Astrocyte (in vitro differentiated cells and primary cell): ENCODE measurements around the gene SBF1. TPM values are rescaled to one million over a fixed set of nuclear protein-coding genes. Genes with fewer than 3 reads are reported as not detected.
"Not testable (repeated sequence)": the region's sequence is repeated elsewhere in the genome, so short reads cannot be mapped to it uniquely, and the experiment has no call there.

Experiments used
- DNase-seq: peaks from one replicate; pipeline ENCODE4 v3.0.0-alpha.2; 2010; ENCODE audit warnings: low read depth
- FAIRE-seq: peaks from 2 replicates; lab custom pipeline; 2011; peaks lifted over from hg19 to GRCh38; lab: Jason Lieb, UNC
- H2AFZ ChIP-seq: 2 replicates; pipeline ENCODE4 v1.6.0; 2012; ENCODE audit warnings: low read depth, low read length, inconsistent platforms
- H3K27ac ChIP-seq: 2 replicates; pipeline ENCODE4 v1.5.1; 2011; ENCODE audit warnings: low read depth, low read length, inconsistent platforms
- H3K27me3 ChIP-seq: 2 replicates; pipeline ENCODE4 v1.6.0; 2011; ENCODE audit warnings: low read length, inconsistent platforms; ENCODE audit not compliant: insufficient read depth
- H3K36me3 ChIP-seq: 2 replicates; pipeline ENCODE4 v1.5.1; 2011; ENCODE audit warnings: low read length, inconsistent platforms; ENCODE audit not compliant: insufficient read depth
- H3K4me1 ChIP-seq: 2 replicates; pipeline ENCODE4 v1.5.1; 2011; ENCODE audit warnings: low read length, inconsistent platforms; ENCODE audit not compliant: insufficient read depth
- H3K4me2 ChIP-seq: 2 replicates; pipeline ENCODE4 v1.6.0; 2012; ENCODE audit warnings: low read length, inconsistent platforms
- H3K4me3 ChIP-seq: 2 replicates; pipeline ENCODE4 v1.5.1; 2011; ENCODE audit warnings: low read depth, mild to moderate bottlenecking, low read length, inconsistent platforms; ENCODE audit not compliant: insufficient read depth
- H3K79me2 ChIP-seq: 2 replicates; pipeline ENCODE4 v1.6.0; 2012; ENCODE audit warnings: mild to moderate bottlenecking, low read length, inconsistent platforms; ENCODE audit not compliant: insufficient read depth
- H3K9ac ChIP-seq: 2 replicates; pipeline ENCODE4 v1.6.0; 2012; ENCODE audit warnings: mild to moderate bottlenecking, low read length, inconsistent platforms
- H3K9me3 ChIP-seq: 2 replicates; pipeline ENCODE4 v1.5.1; 2012; ENCODE audit warnings: low read depth, mild to moderate bottlenecking, low read length, inconsistent platforms; ENCODE audit not compliant: insufficient read depth
- H4K20me1 ChIP-seq: 2 replicates; pipeline ENCODE4 v1.6.0; 2012; ENCODE audit warnings: low read length, inconsistent platforms; ENCODE audit not compliant: insufficient read depth
- H3K27ac Mint-ChIP-seq: one replicate; pipeline ENCODE4 v1.8.0; 2021; ENCODE audit warnings: mild to moderate bottlenecking, mixed read lengths; ENCODE audit not compliant: unreplicated experiment
- H3K27me3 Mint-ChIP-seq: one replicate; pipeline ENCODE4 v1.8.0; 2021; ENCODE audit warnings: low read depth, mixed read lengths; ENCODE audit not compliant: unreplicated experiment
- H3K36me3 Mint-ChIP-seq: one replicate; pipeline ENCODE4 v1.8.0; 2021; ENCODE audit warnings: low read depth, mixed read lengths; ENCODE audit not compliant: unreplicated experiment
- H3K4me1 Mint-ChIP-seq: one replicate; pipeline ENCODE4 v1.8.0; 2021; ENCODE audit warnings: low read depth, mixed read lengths; ENCODE audit not compliant: unreplicated experiment
- H3K4me3 Mint-ChIP-seq: one replicate; pipeline ENCODE4 v1.8.0; 2021; ENCODE audit warnings: mild to moderate bottlenecking, moderate library complexity, mixed read lengths; ENCODE audit not compliant: unreplicated experiment
- H3K9me3 Mint-ChIP-seq: one replicate; pipeline ENCODE4 v1.8.0; 2021; ENCODE audit warnings: mild to moderate bottlenecking, mixed read lengths; ENCODE audit not compliant: unreplicated experiment
- CTCF ChIP-seq: IDR thresholded peaks from 2 replicates; pipeline ENCODE4 v1.5.1; 2011; ENCODE audit warnings: low read depth, mild to moderate bottlenecking, inconsistent platforms, low read length, moderate library complexity; ENCODE audit not compliant: insufficient read depth
- EZH2 ChIP-seq: IDR thresholded peaks from 2 replicates; pipeline ENCODE4 v1.6.1; 2012; ENCODE audit warnings: mild to moderate bottlenecking, low read length, inconsistent platforms; ENCODE audit not compliant: insufficient read depth
- total RNA-seq: library from RNA; stranded (reverse); gene quantifications from 2 replicates; pipeline ENCODE4 v1.2.1, GENCODE V29; 2021

SBF1 gene
- total RNA-seq, 1 donor from 2014 or later = 75.4 TPM

- no peak overlapping the region for H3K27ac Mint-ChIP-seq
- H3K9me3 Mint-ChIP-seq = no peaks in the 10 kb centered on the region
- H3K36me3 Mint-ChIP-seq = peaks cover 13% of the 10 kb centered on the region
These were observed 60.2 kb downstream of the SBF1 start for GRCh38 chr22:50414476-50415248.

GRCh38 chr22:50408954-50409353 lies 65.9 kb downstream of the SBF1 start:
- not testable (repeated sequence) for H3K36me3 ChIP-seq, H3K9me3 ChIP-seq, H3K27ac Mint-ChIP-seq, H3K4me2 ChIP-seq, H3K9me3 Mint-ChIP-seq, H3K27ac ChIP-seq, H3K4me1 Mint-ChIP-seq, H3K27me3 ChIP-seq, H3K4me3 ChIP-seq, FAIRE-seq, H3K27me3 Mint-ChIP-seq, H3K4me1 ChIP-seq, DNase-seq, H3K9ac ChIP-seq, H3K4me3 Mint-ChIP-seq, H2AFZ ChIP-seq
- H3K36me3 Mint-ChIP-seq = peaks cover 19% of the 10 kb centered on the region
- Histone ChIP-seq H4K20me1 (peaks cover 19% of the 10 kb centered on the region), H3K79me2 (peaks cover 10% of the 10 kb centered on the region)

More at GRCh38 chr22:50414476-50415248, 60.2 kb downstream of the SBF1 start:
- FAIRE-seq (no peak), DNase-seq (no peak)
- H3K9ac ChIP-seq = no peak overlapping the region
- no peaks in the 10 kb centered on the region for H3K4me1 ChIP-seq
- H3K9me3 ChIP-seq = no peaks in the 10 kb centered on the region
- TF ChIP-seq CTCF = no peak
- H2AFZ ChIP-seq = no peak overlapping the region
- peaks cover 28% of the 10 kb centered on the region for H3K36me3 ChIP-seq
- H3K4me2 ChIP-seq = no peak overlapping the region
- H4K20me1 ChIP-seq = peaks cover 8% of the 10 kb centered on the region
- H3K27ac ChIP-seq = no peak overlapping the region
- H3K79me2 ChIP-seq = no peaks in the 10 kb centered on the region
- H3K4me3 ChIP-seq = no peak overlapping the region
- H3K27me3 Mint-ChIP-seq = no peaks in the 10 kb centered on the region
- no peak overlapping the region for H3K4me3 Mint-ChIP-seq
- peaks cover 3% of the 10 kb centered on the region for H3K4me1 Mint-ChIP-seq
- no peaks in the 10 kb centered on the region for H3K27me3 ChIP-seq

- DNase-seq = no peak
- H3K27ac ChIP-seq = no peak overlapping the region
- no peak for FAIRE-seq
- TF ChIP-seq EZH2 (no peak), CTCF (no peak)
- no peak overlapping the region for H3K4me2 ChIP-seq
- no peak overlapping the region for H2AFZ ChIP-seq
- Mint-ChIP-seq H3K9me3 (no peaks in the 10 kb centered on the region), H3K36me3 (peaks cover 20% of the 10 kb centered on the region), H3K27ac (no peak overlapping the region), H3K27me3 (no peaks in the 10 kb centered on the region), H3K4me1 (peaks cover 4% of the 10 kb centered on the region), H3K4me3 (no peak overlapping the region)
- H3K9ac ChIP-seq = no peak overlapping the region
- H3K9me3 ChIP-seq = no peaks in the 10 kb centered on the region
- H3K36me3 ChIP-seq = peaks cover 10% of the 10 kb centered on the region
- no peaks in the 10 kb centered on the region for H3K27me3 ChIP-seq
- H4K20me1 ChIP-seq = peaks cover 18% of the 10 kb centered on the region
- peaks cover 2% of the 10 kb centered on the region for H3K4me1 ChIP-seq
- H3K79me2 ChIP-seq = peaks cover 17% of the 10 kb centered on the region
- no peak overlapping the region for H3K4me3 ChIP-seq
These were observed 66.5 kb downstream of the SBF1 start for GRCh38 chr22:50408311-50408710.
